Measurements from ENCODE around the gene CCDC68. TPM values are rescaled to one million over a fixed set of nuclear protein-coding genes. Genes with fewer than 3 reads are reported as not detected.

Gene CCDC68
- total and polyA plus RNA-seq, 2 of the 8 experiments (the other 6 are each of a cell fraction or from before 2014, with no cell fraction given), result 0.06 to 0.80 TPM

DNA sequence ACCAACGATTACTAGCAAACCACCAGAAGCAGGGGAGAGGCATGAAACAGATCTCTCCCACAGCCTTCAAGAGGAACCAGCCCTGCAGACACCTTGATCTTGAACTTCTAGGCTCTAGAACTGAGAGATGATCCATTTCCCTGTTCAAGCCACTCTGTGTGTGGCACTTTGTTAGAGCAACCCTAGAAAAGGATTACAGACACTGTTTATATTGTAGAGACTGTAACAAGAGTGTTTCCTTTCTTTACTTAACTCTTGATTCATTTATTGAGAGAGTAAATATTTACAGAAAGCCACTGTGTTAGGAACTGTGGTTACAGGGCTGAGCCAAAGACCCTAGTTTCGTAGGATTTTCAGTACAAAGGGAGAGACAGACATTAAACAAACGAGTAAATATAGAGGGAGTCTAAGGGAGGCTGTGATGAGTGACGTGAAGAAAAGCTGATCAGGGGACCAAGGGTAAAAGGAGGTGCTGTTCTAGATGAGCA, 10.9 kb downstream of the CCDC68 start:
- Histone ChIP-seq H2AK5ac (ENCODE audit: low read depth, low read length) (no peak overlapping the region), H3K4me3 (ENCODE audit: extremely low read depth in 1 of 4, insufficient read depth in 2 of 4, low read depth in 3 of 4, low read length in 4 of 4) (no peak overlapping the region), H3K9me3 (ENCODE audit: insufficient read depth in 2 of 2, low read depth in 1 of 2, low read length in 1 of 2) (no peaks in the 10 kb centered on the region), H3K27me3 (replicated peaks in 1 of 4; ENCODE audit: control insufficient read depth in 3 of 4, extremely low read depth in 1 of 4, insufficient read depth in 3 of 4, low read length in 3 of 4) (no peaks in the 10 kb centered on the region), H3K4ac (replicated peaks; ENCODE audit: insufficient read length, low read depth, low read length) (no peak overlapping the region), H3K56ac (replicated peaks; ENCODE audit: insufficient read length, low read depth, low read length) (no peak overlapping the region), H4K20me1 (replicated peaks in 1 of 2; ENCODE audit: control insufficient read depth in 1 of 2, insufficient read depth in 2 of 2, low read length in 2 of 2) (no peaks in the 10 kb centered on the region), H2BK120ac (replicated peaks; ENCODE audit: low read depth, low read length) (no peak overlapping the region), H2BK20ac (ENCODE audit: low read length) (no peak overlapping the region), H3K4me2 (ENCODE audit: insufficient read depth in 1 of 2, low read depth in 2 of 2, low read length in 2 of 2) (no peak overlapping the region), H3K79me2 (ENCODE audit: control insufficient read depth in 1 of 2, insufficient read depth in 2 of 2, low read length in 2 of 2) (no peaks in the 10 kb centered on the region), H2BK12ac (ENCODE audit: low read depth, low read length) (no peak overlapping the region), H2BK15ac (ENCODE audit: low read length) (no peak overlapping the region), H4K5ac (ENCODE audit: insufficient read length, low read depth, low read length) (no peak overlapping the region), H3K36me3 (ENCODE audit: control insufficient read depth in 2 of 4, insufficient read depth in 4 of 4, low read length in 3 of 4) (no peaks in the 10 kb centered on the region), H2AFZ (ENCODE audit: low read length) (no peak overlapping the region), H2BK5ac (ENCODE audit: low read depth, low read length) (no peak overlapping the region), H3K18ac (ENCODE audit: extremely low read depth, low read length) (no peak overlapping the region), H3K23ac (ENCODE audit: insufficient read length) (no peak overlapping the region), H3K14ac (ENCODE audit: insufficient read length) (no peak overlapping the region), H3K9ac (replicated peaks in 1 of 4; ENCODE audit: extremely low read depth in 1 of 4, low read depth in 3 of 4, low read length in 3 of 4) (no peak overlapping the region), H4K8ac (ENCODE audit: extremely low read depth, insufficient read depth, low read length) (no peak overlapping the region), H3K4me1 (replicated peaks in 1 of 4; ENCODE audit: control insufficient read depth in 3 of 4, insufficient read depth in 4 of 4, low read length in 3 of 4) (no peaks in the 10 kb centered on the region), H4K91ac (replicated peaks; ENCODE audit: insufficient read length, low read length) (no peak overlapping the region), H3K27ac (ENCODE audit: low read depth, low read length) (no peak overlapping the region), H3K79me1 (ENCODE audit: low read depth, low read length) (no peaks in the 10 kb centered on the region), H3K23me2 (ENCODE audit: low read depth, low read length) (no peaks in the 10 kb centered on the region)
- POLR2A ChIA-PET (ENCODE audit: partially characterized antibody), result no interaction called here
- TF ChIP-seq POU5F1 (IDR thresholded peaks at IDR 0.05; ENCODE audit: low read depth, low read length) (no peak), KDM1A (IDR thresholded peaks at IDR 0.05; ENCODE audit: borderline replicate concordance, low read length) (no peak)
- CTCF ChIA-PET (ENCODE audit: partially characterized antibody), result interaction anchor here (0.7 to 4.4 kb wide), 3 partner anchors 34 to 503 kb away, joined by 3 to 18 read pairs (median 6); no protein-coding TSS in a partner anchor
- DNase-seq (ENCODE audit: low read depth in 1 of 2, low spot score in 2 of 2) (no peak), FAIRE-seq (no peak)
- 89% methylated on average over 4 of the region's 4 CpGs; no CpG with 5 or more reads in 1 of the 2 experiments for WGBS, 2 experiments (ENCODE audit: extremely low coverage in 1 of 2, insufficient coverage in 1 of 2, insufficient read length in 1 of 2, insufficient replicate concordance in 2 of 2, low coverage in 1 of 2, low lambda C conversion rate in 2 of 2, missing lambda C conversion rate in 1 of 2)

All from H1 (cell line).